Calu3 (cell line): ENCODE data around the gene NCBP3. TPM values are rescaled to one million over a fixed set of nuclear protein-coding genes. Genes with fewer than 3 reads are reported as not detected.
A peak's percentile ranks its signal among the peaks of the same experiment; 100 is the strongest.

Experiments used
- BruUV-seq: library from RNA; stranded (reverse); fragments of 400-500 nt; replicated peaks from 2 replicates; lab custom pipeline; 2021; lab: Mats Ljungman, UMichigan
- CTCF ChIA-PET: fragments of 300-600 bp; sonication (Branson Sonifier 250); formaldehyde crosslinking; loops from one replicate; lab custom pipeline; 2022; ENCODE audit warnings: antibody characterized with exemption; lab: Charles Lee
- DNase-seq: peaks from one replicate; pipeline ENCODE4 v3.0.0; 2022
- H3K27ac Mint-ChIP-seq: one replicate; pipeline ENCODE4 v1.8.0; 2022; ENCODE audit warnings: mixed read lengths; ENCODE audit not compliant: unreplicated experiment
- H3K27me3 Mint-ChIP-seq: one replicate; pipeline ENCODE4 v1.8.0; 2022; ENCODE audit warnings: mixed read lengths; ENCODE audit not compliant: unreplicated experiment
- H3K36me3 Mint-ChIP-seq: one replicate; pipeline ENCODE4 v1.8.0; 2022; ENCODE audit warnings: mild to moderate bottlenecking, moderate library complexity, mixed read lengths; ENCODE audit not compliant: insufficient read depth, unreplicated experiment
- H3K4me1 Mint-ChIP-seq: one replicate; pipeline ENCODE4 v1.8.0; 2022; ENCODE audit warnings: mild to moderate bottlenecking, low read depth, mixed read lengths; ENCODE audit not compliant: unreplicated experiment
- H3K4me3 Mint-ChIP-seq: one replicate; pipeline ENCODE4 v1.8.0; 2022; ENCODE audit warnings: mild to moderate bottlenecking, low read depth, moderate library complexity, mixed read lengths; ENCODE audit not compliant: unreplicated experiment
- H3K9me3 Mint-ChIP-seq: one replicate; pipeline ENCODE4 v1.8.0; 2022; ENCODE audit warnings: low read depth, mixed read lengths; ENCODE audit not compliant: unreplicated experiment
- CTCF ChIP-seq: fragments of 200-600 bp; IDR thresholded peaks from one replicate; pipeline ENCODE4 v1.8.0; 2022; ENCODE audit warnings: antibody characterized with exemption; ENCODE audit not compliant: unreplicated experiment
- intact Hi-C: fragments of 100-400 bp; cut with micrococcal nuclease; formaldehyde crosslinking; loops from one replicate; pipeline ENCODE4 v1.10.0; 2022; ENCODE audit not compliant: unreplicated experiment
- total RNA-seq: library from RNA; stranded (reverse); gene quantifications from 2 replicates; pipeline ENCODE4 v1.2.3, GENCODE V29; 2022

Gene NCBP3
- total RNA-seq, 1 experiment from 2014 or later = 25.4 TPM

- peak; percentile 69 for DNase-seq
- CTCF ChIA-PET = interaction anchor here (2.2 kb wide), 1 partner anchor 90 kb away, joined by 7 read pairs; no protein-coding TSS in a partner anchor
- no TSS peak for BruUV-seq
- H3K4me1 Mint-ChIP-seq = no peaks in the 10 kb centered on the region
- H3K4me3 Mint-ChIP-seq = no peak overlapping the region
- peak; percentile 35 for TF ChIP-seq CTCF
- H3K9me3 Mint-ChIP-seq = no peaks in the 10 kb centered on the region
- H3K27ac Mint-ChIP-seq = no peak overlapping the region
- H3K27me3 Mint-ChIP-seq = no peaks in the 10 kb centered on the region
- intact Hi-C loops = loop anchor here (1.0 kb wide), 1 partner anchor 89 kb away; no protein-coding TSS in a partner anchor
- peaks cover 6% of the 10 kb centered on the region for H3K36me3 Mint-ChIP-seq
Measured at GRCh38 chr17:3827124-3827773, 18.8 kb downstream of the NCBP3 start.

GRCh38 chr17:3826191-3826590 is 19.9 kb downstream of the NCBP3 start:
- H3K4me3 Mint-ChIP-seq = no peak overlapping the region
- no peak for DNase-seq
- no peak overlapping the region for H3K27ac Mint-ChIP-seq
- no TSS peak for BruUV-seq
- H3K27me3 Mint-ChIP-seq = no peaks in the 10 kb centered on the region
- CTCF ChIA-PET = interaction anchor here (2.2 kb wide), 1 partner anchor 89 kb away, joined by 7 read pairs; no protein-coding TSS in a partner anchor
- H3K9me3 Mint-ChIP-seq = no peaks in the 10 kb centered on the region
- H3K4me1 Mint-ChIP-seq = no peaks in the 10 kb centered on the region
- intact Hi-C loops = no loop called here
- peaks cover 6% of the 10 kb centered on the region for H3K36me3 Mint-ChIP-seq
- TF ChIP-seq CTCF = no peak

GRCh38 chr17:3821101-3821500 is 24.9 kb downstream of the NCBP3 start:
- Mint-ChIP-seq H3K36me3 (no peaks in the 10 kb centered on the region), H3K4me1 (no peaks in the 10 kb centered on the region), H3K27ac (no peak overlapping the region), H3K9me3 (no peaks in the 10 kb centered on the region), H3K27me3 (no peaks in the 10 kb centered on the region), H3K4me3 (no peak overlapping the region)
- CTCF ChIA-PET = no interaction called here
- intact Hi-C loops = no loop called here
- no TSS peak for BruUV-seq
- TF ChIP-seq CTCF = no peak
- DNase-seq = no peak

GRCh38 chr17:3818786-3819185 is 27.3 kb downstream of the NCBP3 start:
- H3K36me3 Mint-ChIP-seq = no peaks in the 10 kb centered on the region
- intact Hi-C loops = no loop called here

More at GRCh38 chr17:3818786-3819185, 27.3 kb downstream of the NCBP3 start:
- H3K4me3 Mint-ChIP-seq = no peak overlapping the region
- H3K9me3 Mint-ChIP-seq = no peaks in the 10 kb centered on the region
- H3K27me3 Mint-ChIP-seq = no peaks in the 10 kb centered on the region
- DNase-seq = no peak
- H3K4me1 Mint-ChIP-seq = no peaks in the 10 kb centered on the region
- CTCF ChIA-PET = no interaction called here
- H3K27ac Mint-ChIP-seq = no peak overlapping the region
- no TSS peak for BruUV-seq
- TF ChIP-seq CTCF = no peak
